ENCODE results near the gene RWDD1.

DNA sequence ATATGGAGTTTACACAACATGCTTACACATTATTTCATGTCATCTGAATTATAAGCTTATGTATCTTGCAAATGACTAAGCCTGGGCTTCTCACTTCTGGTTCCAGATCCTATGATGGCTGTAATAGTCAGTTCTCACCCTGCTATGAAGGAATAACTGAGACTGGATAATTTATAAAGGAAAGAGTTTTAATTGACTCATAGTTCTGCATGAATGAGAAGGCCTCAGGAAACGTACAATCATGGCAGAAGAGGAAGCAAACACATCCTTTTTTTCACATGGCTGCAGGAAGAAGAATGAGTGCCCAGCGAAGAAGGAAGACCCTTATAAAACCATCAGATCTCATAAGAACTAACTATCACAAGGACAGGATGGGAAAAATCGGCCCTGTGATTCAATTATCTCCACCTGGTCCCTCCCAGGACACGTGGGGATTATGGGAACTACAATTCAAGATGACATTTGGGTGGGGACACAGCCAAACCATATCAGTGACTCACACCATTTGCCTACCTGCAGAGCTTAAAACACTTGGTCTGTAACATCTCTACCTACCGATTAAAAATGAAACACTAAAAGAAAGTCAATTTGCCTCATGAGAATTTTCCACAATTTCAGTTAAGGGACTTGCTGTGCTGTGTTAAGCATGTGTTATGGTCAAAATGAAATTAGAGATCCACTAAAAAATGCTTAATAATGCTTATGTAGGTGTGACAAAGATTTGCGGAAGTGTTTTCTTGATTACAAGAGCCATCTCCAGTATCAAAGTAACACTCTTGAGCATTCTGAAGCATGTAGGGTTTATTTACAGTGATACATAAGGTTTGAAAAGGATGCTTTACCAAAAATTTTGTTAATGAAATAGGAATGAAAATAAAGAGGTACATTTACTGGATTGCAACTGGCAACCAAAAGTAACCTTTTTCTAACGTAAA lies 2.2 kb upstream of the RWDD1 start:
- TF ChIP-seq SUZ12 (IDR thresholded peaks at IDR 0.05; ENCODE audit: extremely low read depth, insufficient read depth, insufficient read length) (no peak), ZNF274 (IDR thresholded peaks at IDR 0.05; ENCODE audit: low read depth, low read length) (no peak), YY1 (IDR thresholded peaks at IDR 0.05; ENCODE audit: insufficient read depth, insufficient read length) (no peak)

Measured in NT2/D1 (cell line).